ENCODE data around the gene AP5S1. TPM values are rescaled to one million over a fixed set of nuclear protein-coding genes. Genes with fewer than 3 reads are reported as not detected.
A peak's percentile ranks its signal among the peaks of the same experiment; 100 is the strongest.

Gene AP5S1
- polyA plus RNA-seq, 3 donors from 2014 or later = 16.3 to 23.1 (median 17.4) TPM

DNA sequence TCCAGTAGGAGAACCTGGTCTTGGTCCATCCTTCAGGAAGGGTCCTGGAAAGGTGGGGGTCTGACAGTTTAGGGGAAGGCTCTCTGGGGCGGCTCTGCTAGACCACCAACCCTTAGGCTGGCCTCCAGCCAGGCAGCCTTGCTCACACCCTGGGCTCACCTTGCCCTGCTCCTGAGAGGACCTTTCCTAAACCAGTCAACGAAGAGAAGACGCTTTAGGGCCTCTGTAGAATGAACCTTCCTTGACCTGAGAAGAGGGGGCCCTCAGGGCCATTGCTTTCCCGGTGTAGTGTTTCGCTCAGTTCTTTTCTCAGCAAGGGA lies 23.2 kb upstream of the AP5S1 start:
- DNase-seq = no peak
- Mint-ChIP-seq H3K36me3 (peaks cover 6 to 32% (median 9%) of the 10 kb centered on the region in 3 donors), H3K27ac (peak overlapping the region; percentile 87 to 99 (median 96)), H3K27me3 (ENCODE audit: low read depth in 3 of 3) (peaks cover 0 to 11% (median 3%) of the 10 kb centered on the region in 3 donors), H3K4me3 (peak overlapping the region; percentile 85 to 97 (median 92)), H3K4me1 (peaks cover 52% of the 10 kb centered on the region in 2 donors), H3K9me3 (no peaks in the 10 kb centered on the region)

DNA sequence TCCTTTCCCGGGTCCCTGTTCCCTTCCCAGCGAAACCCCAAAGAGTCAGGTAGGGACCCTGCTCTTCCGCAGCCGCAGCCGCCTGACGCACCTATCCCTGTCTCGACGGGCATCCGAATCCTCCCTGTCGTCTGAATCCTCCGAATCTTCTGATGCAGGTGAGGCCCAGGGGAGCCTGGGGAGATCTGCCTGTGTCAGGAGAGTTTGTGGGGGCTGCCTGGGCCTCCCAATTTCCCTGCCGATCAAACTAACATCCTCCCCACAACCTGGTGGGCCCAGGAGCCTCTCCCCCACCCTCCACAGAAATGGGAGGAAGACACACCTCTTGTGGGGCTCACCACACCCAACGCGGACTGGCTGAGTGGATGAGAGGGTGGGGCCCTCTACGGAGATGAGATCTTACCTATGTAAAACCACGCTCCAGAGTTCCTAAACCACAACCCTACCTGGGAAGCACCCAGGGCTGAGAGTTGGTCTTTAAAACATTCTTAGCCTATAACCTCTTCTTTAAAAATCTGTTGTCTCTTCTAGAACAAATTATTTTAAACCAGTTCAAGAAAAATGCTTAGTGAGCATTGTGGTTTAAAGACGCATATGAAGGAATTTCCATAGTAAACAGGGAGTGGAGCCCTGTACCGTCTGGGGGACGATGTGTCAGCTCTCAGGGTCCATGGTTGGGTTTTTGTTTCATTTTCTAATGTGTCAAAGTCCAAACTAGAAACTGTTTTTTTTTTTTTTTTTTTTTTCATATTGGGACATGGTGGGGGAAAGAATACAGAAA lies 22.6 kb upstream of the AP5S1 start:
- peaks cover 57% of the 10 kb centered on the region in 2 donors for H3K4me1 Mint-ChIP-seq
- H3K9me3 Mint-ChIP-seq = no peaks in the 10 kb centered on the region
- H3K27ac Mint-ChIP-seq = peak overlapping the region; percentile 87 to 99 (median 96)
- peaks cover 11 to 38% (median 14%) of the 10 kb centered on the region in 3 donors for H3K36me3 Mint-ChIP-seq
- peaks cover 0 to 11% (median 3%) of the 10 kb centered on the region in 3 donors for H3K27me3 Mint-ChIP-seq (ENCODE audit: low read depth in 3 of 3)
- peak overlapping the region; percentile 85 to 97 (median 92) for H3K4me3 Mint-ChIP-seq
- DNase-seq = peak; percentile 45 to 53 (median 47)

DNA sequence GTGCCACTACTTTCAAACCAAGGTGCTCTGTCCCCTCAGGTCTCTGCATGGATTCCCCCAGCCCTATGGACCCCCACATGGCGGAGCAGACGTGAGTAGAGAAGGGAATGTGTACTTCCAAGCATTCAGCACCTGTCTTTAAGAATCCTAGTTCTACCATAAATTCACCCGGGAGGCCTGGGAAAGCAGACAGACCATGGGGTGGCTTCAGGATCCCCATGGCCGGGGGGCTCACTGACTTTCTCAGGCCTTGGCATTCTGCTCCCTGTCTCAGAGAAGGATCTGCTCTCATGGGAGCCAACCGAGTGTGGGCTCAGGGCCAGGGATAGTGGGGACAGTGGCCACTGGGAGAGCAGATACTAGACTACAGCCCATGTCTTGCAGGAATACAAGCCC lies 22.0 kb upstream of the AP5S1 start:
- Mint-ChIP-seq H3K4me1 (peaks cover 60 to 63% of the 10 kb centered on the region in 2 donors), H3K27ac (peak overlapping the region; percentile 87 to 99 (median 96)), H3K9me3 (no peaks in the 10 kb centered on the region), H3K4me3 (peak overlapping the region; percentile 85 to 97 (median 92)), H3K27me3 (ENCODE audit: low read depth in 3 of 3) (peaks cover 0 to 11% (median 3%) of the 10 kb centered on the region in 3 donors), H3K36me3 (peaks cover 15 to 43% (median 19%) of the 10 kb centered on the region in 3 donors)
- DNase-seq = no peak

DNA sequence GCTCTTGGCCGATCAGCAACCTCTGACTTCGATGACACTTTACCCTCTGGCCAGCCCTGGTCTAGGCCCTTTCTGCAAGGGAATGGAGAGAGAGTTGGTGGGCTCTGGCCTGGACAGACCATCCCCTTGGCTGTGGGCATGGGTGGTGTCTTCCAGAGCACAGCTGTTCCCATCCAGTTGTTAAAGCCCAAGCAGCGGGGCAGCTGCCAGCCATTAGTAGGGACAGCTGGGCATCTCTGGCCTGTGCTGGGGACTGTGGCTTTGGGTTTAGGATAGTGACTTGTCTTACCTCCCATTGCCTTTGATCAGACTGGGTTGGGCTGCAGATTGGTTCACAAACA lies 21.5 kb upstream of the AP5S1 start:
- H3K27ac Mint-ChIP-seq = peak overlapping the region; percentile 87 to 99 (median 96)
- H3K9me3 Mint-ChIP-seq = no peaks in the 10 kb centered on the region
- H3K4me1 Mint-ChIP-seq = peaks cover 63 to 68% of the 10 kb centered on the region in 2 donors
- H3K4me3 Mint-ChIP-seq = peak overlapping the region; percentile 85 to 97 (median 92)
- peaks cover 0 to 13% (median 3%) of the 10 kb centered on the region in 3 donors for H3K27me3 Mint-ChIP-seq (ENCODE audit: low read depth in 3 of 3)
- no peak for DNase-seq
- peaks cover 20 to 48% (median 23%) of the 10 kb centered on the region in 3 donors for H3K36me3 Mint-ChIP-seq

DNA sequence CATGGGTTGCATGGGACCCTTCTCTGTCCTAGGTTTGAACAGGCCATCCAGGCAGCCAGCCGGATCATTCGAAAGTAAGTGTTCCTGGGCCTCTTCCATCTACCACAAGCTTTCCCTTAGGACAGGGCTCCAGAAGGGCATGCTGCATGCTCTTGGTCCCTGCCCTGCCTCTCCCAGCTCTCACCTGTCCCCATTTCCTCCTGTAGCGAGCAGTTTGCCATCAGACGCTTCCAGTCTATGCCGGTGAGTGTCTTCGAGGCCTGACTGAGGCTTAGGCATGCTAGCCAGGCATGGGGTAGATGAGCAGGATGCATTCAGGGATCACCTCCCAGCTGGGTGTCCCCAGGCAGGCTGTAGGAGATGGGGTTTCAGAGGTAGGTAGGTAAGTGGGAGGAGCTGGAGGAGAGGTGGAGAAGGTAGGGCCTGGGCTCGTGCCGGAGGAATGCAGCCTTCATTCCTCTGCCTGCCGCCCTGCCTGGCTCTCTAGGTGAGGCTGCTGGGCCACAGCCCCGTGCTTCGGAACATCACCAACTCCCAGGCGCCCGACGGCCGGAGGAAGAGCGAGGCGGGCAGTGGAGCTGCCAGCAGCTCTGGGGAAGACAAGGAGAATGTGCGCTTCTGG lies 20.0 kb upstream of the AP5S1 start:
- peaks cover 29 to 61% (median 34%) of the 10 kb centered on the region in 3 donors for H3K36me3 Mint-ChIP-seq
- peak overlapping the region; percentile 51 to 99 (median 74) for H3K27ac Mint-ChIP-seq
- H3K9me3 Mint-ChIP-seq = no peaks in the 10 kb centered on the region
- peaks cover 0 to 13% (median 3%) of the 10 kb centered on the region in 3 donors for H3K27me3 Mint-ChIP-seq (ENCODE audit: low read depth in 3 of 3)
- peaks cover 66 to 73% of the 10 kb centered on the region in 2 donors for H3K4me1 Mint-ChIP-seq
- peak overlapping the region in 3 of 5 donors; percentile 46 to 97 (median 60) for H3K4me3 Mint-ChIP-seq
- no peak for DNase-seq

DNA sequence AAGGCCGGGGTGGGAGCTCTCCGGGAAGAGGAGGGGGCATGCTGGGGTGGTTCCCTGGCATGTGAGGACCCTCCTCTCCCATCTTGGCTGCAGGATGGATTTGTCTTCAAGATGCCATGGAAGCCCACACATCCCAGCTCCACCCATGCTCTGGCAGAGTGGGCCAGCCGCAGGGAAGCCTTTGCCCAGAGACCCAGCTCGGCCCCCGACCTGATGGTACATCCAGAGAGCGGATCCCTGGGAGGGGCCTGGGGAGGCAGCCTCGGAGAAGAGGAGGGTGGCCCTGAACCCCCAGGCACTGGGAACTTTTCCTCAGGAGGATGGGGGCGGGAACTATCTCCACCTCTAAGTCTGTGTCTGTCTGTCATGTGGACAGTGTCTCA lies 19.5 kb upstream of the AP5S1 start:
- H3K27ac Mint-ChIP-seq = peak overlapping the region in 3 of 6 donors; percentile 40 to 78 (median 59)
- peaks cover 64 to 73% of the 10 kb centered on the region in 2 donors for H3K4me1 Mint-ChIP-seq
- H3K9me3 Mint-ChIP-seq = no peaks in the 10 kb centered on the region
- H3K4me3 Mint-ChIP-seq = no peak overlapping the region
- DNase-seq = no peak
- peaks cover 33 to 66% (median 38%) of the 10 kb centered on the region in 3 donors for H3K36me3 Mint-ChIP-seq
- peaks cover 0 to 9% (median 3%) of the 10 kb centered on the region in 3 donors for H3K27me3 Mint-ChIP-seq (ENCODE audit: low read depth in 3 of 3)

DNA sequence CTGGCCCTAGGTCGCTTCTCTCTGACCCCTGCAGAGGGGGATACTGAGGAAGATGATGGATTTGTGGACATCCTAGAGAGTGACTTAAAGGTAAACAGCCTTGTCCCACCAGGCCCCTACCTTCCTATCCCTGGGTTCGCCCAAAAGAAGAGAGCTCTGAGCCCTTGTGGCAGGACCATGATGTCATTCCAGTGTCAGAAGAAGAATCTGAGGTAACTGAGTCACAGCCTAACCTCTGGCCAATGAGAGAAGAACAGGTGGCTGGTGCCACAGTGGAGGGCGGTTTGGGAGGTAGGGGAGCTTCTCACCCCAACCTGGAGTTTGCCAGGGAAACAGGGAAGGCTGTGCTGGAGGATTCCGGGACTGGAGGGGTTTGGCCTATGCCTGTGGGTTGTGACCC lies 19.0 kb upstream of the AP5S1 start:
- peak overlapping the region in 4 of 6 donors; percentile 34 to 78 (median 50) for H3K27ac Mint-ChIP-seq
- no peaks in the 10 kb centered on the region for H3K9me3 Mint-ChIP-seq
- H3K4me3 Mint-ChIP-seq = no peak overlapping the region
- H3K36me3 Mint-ChIP-seq = peaks cover 37 to 69% (median 38%) of the 10 kb centered on the region in 3 donors
- peaks cover 0 to 9% (median 3%) of the 10 kb centered on the region in 3 donors for H3K27me3 Mint-ChIP-seq (ENCODE audit: low read depth in 3 of 3)
- H3K4me1 Mint-ChIP-seq = peaks cover 63 to 74% of the 10 kb centered on the region in 2 donors
- DNase-seq = no peak

DNA sequence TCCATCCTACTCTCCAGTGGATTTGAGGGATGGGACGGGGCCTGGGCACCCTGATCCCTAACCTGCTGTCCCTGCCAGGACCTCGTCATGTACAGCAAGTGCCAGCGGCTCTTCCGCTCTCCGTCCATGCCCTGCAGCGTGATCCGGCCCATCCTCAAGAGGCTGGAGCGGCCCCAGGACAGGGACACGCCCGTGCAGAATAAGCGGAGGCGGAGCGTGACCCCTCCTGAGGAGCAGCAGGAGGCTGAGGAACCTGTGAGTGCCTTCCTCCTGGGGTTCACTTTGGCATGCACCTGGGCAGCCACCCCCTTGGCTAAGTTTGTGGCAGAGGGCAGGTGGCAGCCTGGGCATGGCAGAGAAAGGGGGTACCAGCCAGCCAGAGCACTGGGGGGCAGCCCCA lies 18.5 kb upstream of the AP5S1 start:
- no peak overlapping the region for H3K4me3 Mint-ChIP-seq
- H3K36me3 Mint-ChIP-seq = peaks cover 37 to 69% (median 38%) of the 10 kb centered on the region in 3 donors
- H3K27ac Mint-ChIP-seq = peak overlapping the region in 1 of 6 donors; percentile 59
- H3K9me3 Mint-ChIP-seq = no peaks in the 10 kb centered on the region
- H3K4me1 Mint-ChIP-seq = peaks cover 60 to 75% of the 10 kb centered on the region in 2 donors
- DNase-seq = no peak
- peaks cover 0 to 9% (median 3%) of the 10 kb centered on the region in 3 donors for H3K27me3 Mint-ChIP-seq (ENCODE audit: low read depth in 3 of 3)

DNA sequence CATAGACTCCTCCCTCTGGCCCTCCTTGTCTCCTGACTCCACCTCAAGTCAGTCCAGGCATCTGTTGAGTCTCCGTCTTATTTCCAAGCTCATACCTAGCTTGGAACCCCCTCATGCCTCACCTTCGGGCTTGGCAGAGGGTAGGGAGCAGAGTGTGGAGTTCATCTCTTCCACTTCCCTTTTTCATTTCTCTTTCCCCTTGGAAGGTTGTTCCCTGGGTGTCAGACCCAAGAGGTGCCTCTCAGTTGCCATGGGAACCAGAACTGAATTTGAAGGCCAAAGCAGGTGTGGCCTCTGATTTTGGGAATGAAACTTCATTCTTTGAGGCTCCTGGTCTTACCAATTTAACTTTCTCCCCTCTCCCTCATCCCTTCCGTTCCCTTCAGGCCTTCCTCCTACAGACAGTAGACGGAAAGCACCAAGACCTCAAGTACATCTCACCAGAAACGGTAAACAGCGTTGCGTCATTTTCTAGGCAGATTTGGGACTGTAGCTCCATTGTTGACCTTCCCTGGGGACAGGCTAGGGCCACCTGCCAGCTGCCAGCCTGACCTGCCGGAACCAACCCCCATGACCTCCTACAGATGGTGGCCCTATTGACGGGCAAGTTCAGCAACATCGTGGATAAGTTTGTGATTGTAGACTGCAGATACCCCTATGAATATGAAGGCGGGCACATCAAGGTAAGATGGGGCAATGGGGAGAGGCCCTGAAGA lies 17.7 kb upstream of the AP5S1 start:
- H3K27me3 Mint-ChIP-seq (ENCODE audit: low read depth in 3 of 3) = peaks cover 0 to 9% (median 3%) of the 10 kb centered on the region in 3 donors
- H3K4me1 Mint-ChIP-seq = peaks cover 60 to 75% of the 10 kb centered on the region in 2 donors
- H3K27ac Mint-ChIP-seq = peak overlapping the region; percentile 46 to 87 (median 76)
- H3K9me3 Mint-ChIP-seq = no peaks in the 10 kb centered on the region
- DNase-seq = no peak
- H3K4me3 Mint-ChIP-seq = peak overlapping the region in 1 of 5 donors; percentile 18
- H3K36me3 Mint-ChIP-seq = peaks cover 37 to 67% (median 38%) of the 10 kb centered on the region in 3 donors

DNA sequence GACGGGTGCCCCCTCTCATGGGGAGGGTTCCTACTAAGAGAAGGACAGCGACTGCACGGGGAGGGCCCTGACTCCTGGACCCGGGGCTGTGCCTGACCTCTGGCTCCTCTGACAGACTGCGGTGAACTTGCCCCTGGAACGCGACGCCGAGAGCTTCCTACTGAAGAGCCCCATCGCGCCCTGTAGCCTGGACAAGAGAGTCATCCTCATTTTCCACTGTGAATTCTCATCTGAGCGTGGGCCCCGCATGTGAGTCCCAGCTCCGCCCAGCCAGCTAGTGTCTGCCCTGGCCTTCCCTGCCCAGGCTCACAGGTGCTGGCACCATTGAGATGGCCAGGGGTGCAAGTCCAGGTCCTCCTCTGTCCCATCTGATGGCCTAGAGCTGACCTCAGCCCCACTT lies 17.1 kb upstream of the AP5S1 start:
- H3K36me3 Mint-ChIP-seq = peaks cover 31 to 61% (median 35%) of the 10 kb centered on the region in 3 donors
- peak overlapping the region in 5 of 6 donors; percentile 28 to 85 (median 72) for H3K27ac Mint-ChIP-seq
- DNase-seq = no peak
- no peak overlapping the region for H3K4me3 Mint-ChIP-seq
- peaks cover 59 to 75% of the 10 kb centered on the region in 2 donors for H3K4me1 Mint-ChIP-seq
- peaks cover 0 to 5% (median 1%) of the 10 kb centered on the region in 3 donors for H3K27me3 Mint-ChIP-seq (ENCODE audit: low read depth in 3 of 3)
- H3K9me3 Mint-ChIP-seq = no peaks in the 10 kb centered on the region

DNA sequence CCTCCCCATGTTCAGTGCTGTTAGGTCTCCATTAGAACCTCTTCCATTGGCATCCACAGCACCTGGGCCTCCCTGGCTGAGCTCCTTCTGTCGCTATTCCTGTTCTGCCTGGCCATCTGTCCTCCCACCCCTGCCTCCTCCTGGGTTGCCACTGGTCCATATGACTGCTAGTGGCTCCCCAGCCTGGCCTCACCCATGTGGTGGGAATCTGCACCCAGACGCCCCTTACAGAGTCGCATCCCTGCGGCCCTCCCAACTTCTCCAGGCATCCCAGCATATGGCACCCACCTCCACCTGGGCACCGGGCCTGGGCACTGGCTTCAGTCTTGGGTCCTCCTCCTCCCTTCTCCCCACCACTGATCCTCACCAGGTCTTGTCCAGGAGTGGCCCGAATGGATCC lies 16.5 kb upstream of the AP5S1 start:
- H3K36me3 Mint-ChIP-seq = peaks cover 31 to 58% (median 35%) of the 10 kb centered on the region in 3 donors
- H3K4me3 Mint-ChIP-seq = peak overlapping the region in 1 of 5 donors; percentile 21
- H3K4me1 Mint-ChIP-seq = peaks cover 55 to 72% of the 10 kb centered on the region in 2 donors
- H3K27me3 Mint-ChIP-seq (ENCODE audit: low read depth in 3 of 3) = peaks cover 0 to 4% (median 1%) of the 10 kb centered on the region in 3 donors
- peak overlapping the region in 5 of 6 donors; percentile 58 to 82 (median 76) for H3K27ac Mint-ChIP-seq
- no peaks in the 10 kb centered on the region for H3K9me3 Mint-ChIP-seq
- no peak for DNase-seq

DNA sequence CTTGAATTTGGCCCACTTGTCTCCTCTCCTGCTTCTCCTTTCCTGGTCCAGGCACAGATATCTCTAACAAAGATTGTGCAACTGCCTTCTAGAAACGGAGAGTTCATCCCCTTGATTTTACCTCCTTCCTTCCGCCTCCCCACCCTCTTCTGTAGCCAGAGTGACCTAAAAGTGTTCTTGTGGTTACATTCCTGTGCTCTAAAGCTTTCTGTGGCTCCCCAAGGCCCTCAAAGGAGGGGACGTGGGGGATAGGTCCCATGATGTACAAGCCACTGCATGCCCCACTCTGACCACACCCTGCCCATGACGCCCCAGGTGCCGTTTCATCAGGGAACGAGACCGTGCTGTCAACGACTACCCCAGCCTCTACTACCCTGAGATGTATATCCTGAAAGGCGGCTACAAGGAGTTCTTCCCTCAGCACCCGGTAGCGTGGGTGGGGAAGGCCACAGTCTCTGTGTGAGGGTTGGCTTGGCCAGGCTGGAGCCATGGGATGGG lies 16.0 kb upstream of the AP5S1 start:
- peak overlapping the region in 5 of 6 donors; percentile 58 to 82 (median 76) for H3K27ac Mint-ChIP-seq
- H3K4me3 Mint-ChIP-seq = peak overlapping the region in 1 of 5 donors; percentile 21
- no peaks in the 10 kb centered on the region for H3K9me3 Mint-ChIP-seq
- peaks cover 50 to 67% of the 10 kb centered on the region in 2 donors for H3K4me1 Mint-ChIP-seq
- H3K36me3 Mint-ChIP-seq = peaks cover 31 to 55% (median 35%) of the 10 kb centered on the region in 3 donors
- no peak for DNase-seq
- H3K27me3 Mint-ChIP-seq (ENCODE audit: low read depth in 3 of 3) = peaks cover 0 to 4% (median 1%) of the 10 kb centered on the region in 3 donors

DNA sequence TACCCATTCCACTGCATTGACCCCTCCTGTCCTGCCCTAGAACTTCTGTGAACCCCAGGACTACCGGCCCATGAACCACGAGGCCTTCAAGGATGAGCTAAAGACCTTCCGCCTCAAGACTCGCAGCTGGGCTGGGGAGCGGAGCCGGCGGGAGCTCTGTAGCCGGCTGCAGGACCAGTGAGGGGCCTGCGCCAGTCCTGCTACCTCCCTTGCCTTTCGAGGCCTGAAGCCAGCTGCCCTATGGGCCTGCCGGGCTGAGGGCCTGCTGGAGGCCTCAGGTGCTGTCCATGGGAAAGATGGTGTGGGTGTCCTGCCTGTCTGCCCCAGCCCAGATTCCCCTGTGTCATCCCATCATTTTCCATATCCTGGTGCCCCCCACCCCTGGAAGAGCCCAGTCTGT lies 15.6 kb upstream of the AP5S1 start:
- DNase-seq = no peak
- H3K4me1 Mint-ChIP-seq = peaks cover 46 to 63% of the 10 kb centered on the region in 2 donors

More for the DNA sequence above, 15.6 kb upstream of the AP5S1 start:
- Mint-ChIP-seq H3K36me3 (peaks cover 31 to 52% (median 35%) of the 10 kb centered on the region in 3 donors), H3K27ac (peak overlapping the region in 3 of 6 donors; percentile 82 to 90 (median 85)), H3K9me3 (no peaks in the 10 kb centered on the region), H3K4me3 (no peak overlapping the region), H3K27me3 (ENCODE audit: low read depth in 3 of 3) (peaks cover 0 to 2% (median 1%) of the 10 kb centered on the region in 3 donors)
